DMS53 (cell line): ENCODE results near the gene SMPD3.

Source experiments
- DNase-seq: peaks from one replicate; lab custom pipeline; 2025; lab: John Stamatoyannopoulos, UW

SMPD3 gene

GRCh38 chr16:68355447-68356248 lies 92.7 kb downstream of the SMPD3 start:
- no peak for DNase-seq

GRCh38 chr16:68354816-68355215 lies 93.5 kb downstream of the SMPD3 start:
- DNase-seq: no peak

- DNase-seq: no peak
These were observed 94.9 kb downstream of the SMPD3 start for GRCh38 chr16:68353366-68353765.

- DNase-seq: peak; percentile 86
These were observed 96.3 kb downstream of the SMPD3 start for GRCh38 chr16:68351991-68352431.

- DNase-seq: no peak
These were observed 96.8 kb downstream of the SMPD3 start for GRCh38 chr16:68351463-68351862.

- DNase-seq: no peak
These were observed 97.4 kb downstream of the SMPD3 start for GRCh38 chr16:68350813-68351350.

GRCh38 chr16:68349838-68350410 lies 98.4 kb downstream of the SMPD3 start:
- no peak for DNase-seq

GRCh38 chr16:68348639-68349445 lies 99.5 kb downstream of the SMPD3 start:
- DNase-seq: no peak

- DNase-seq: no peak
These were observed 100.7 kb downstream of the SMPD3 start for GRCh38 chr16:68347605-68348004.

GRCh38 chr16:68346892-68347480 lies 101.3 kb downstream of the SMPD3 start:
- no peak for DNase-seq

GRCh38 chr16:68345958-68346635 lies 102.2 kb downstream of the SMPD3 start:
- peak; percentile 10 for DNase-seq

- no peak for DNase-seq
These were observed 102.9 kb downstream of the SMPD3 start for GRCh38 chr16:68345351-68345810.

GRCh38 chr16:68344252-68344651 lies 104.1 kb downstream of the SMPD3 start:
- no peak for DNase-seq

GRCh38 chr16:68343137-68343536 lies 105.2 kb downstream of the SMPD3 start:
- DNase-seq: no peak

- DNase-seq: no peak
These were observed 105.7 kb downstream of the SMPD3 start for GRCh38 chr16:68342620-68343019.

GRCh38 chr16:68339214-68339613 lies 109.1 kb downstream of the SMPD3 start:
- DNase-seq: no peak

- no peak for DNase-seq
These were observed 109.8 kb downstream of the SMPD3 start for GRCh38 chr16:68338326-68339119.

- DNase-seq: no peak
These were observed 113.1 kb downstream of the SMPD3 start for GRCh38 chr16:68335175-68335574.

- DNase-seq: no peak
These were observed 115.7 kb downstream of the SMPD3 start for GRCh38 chr16:68332411-68333121.

GRCh38 chr16:68331879-68332410 lies 116.4 kb downstream of the SMPD3 start:
- DNase-seq: no peak
